Stimulated activated CD4-positive, alpha-beta T cell treated with anti-CD3 and anti-CD28 coated beads, Interleukin-15, amount 100 ng/mL, for 24 hours (primary cell): ENCODE measurements around the gene SRCAP.
A peak's percentile ranks its signal among the peaks of the same experiment; 100 is the strongest.
"Not testable (repeated sequence)": the region's sequence is repeated elsewhere in the genome, so short reads cannot be mapped to it uniquely, and the experiment has no call there.

Experiments used
- DNase-seq: peaks from one replicate; pipeline ENCODE4 v3.0.0-alpha.2; 2020

The SRCAP gene

GRCh38 chr16:30699615-30700099 lies 686 bp downstream of the SRCAP start:
- peak; percentile 18 for DNase-seq

DNA sequence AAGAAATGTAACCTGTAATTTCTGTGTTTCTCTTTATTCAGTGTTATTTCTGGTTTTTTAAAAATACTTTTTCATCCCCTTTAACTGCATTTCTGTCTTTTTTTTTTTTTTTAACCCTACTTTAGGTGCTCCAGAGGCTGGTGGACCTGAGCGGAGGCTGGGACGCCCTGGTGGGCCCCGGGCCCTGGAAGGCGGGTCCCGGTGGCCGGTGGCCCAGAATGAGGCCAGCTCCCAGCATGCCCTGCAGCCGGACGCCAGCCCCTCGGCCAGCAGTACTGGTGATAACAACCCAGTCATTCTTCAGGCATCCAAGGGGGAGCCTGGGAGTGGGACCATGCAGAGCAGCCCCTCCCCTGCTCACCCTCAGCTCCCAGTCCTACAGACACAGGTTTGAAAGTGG lies 1.5 kb downstream of the SRCAP start:
- DNase-seq: no peak

GRCh38 chr16:30700971-30701370 lies 2.0 kb downstream of the SRCAP start:
- no peak for DNase-seq

DNA sequence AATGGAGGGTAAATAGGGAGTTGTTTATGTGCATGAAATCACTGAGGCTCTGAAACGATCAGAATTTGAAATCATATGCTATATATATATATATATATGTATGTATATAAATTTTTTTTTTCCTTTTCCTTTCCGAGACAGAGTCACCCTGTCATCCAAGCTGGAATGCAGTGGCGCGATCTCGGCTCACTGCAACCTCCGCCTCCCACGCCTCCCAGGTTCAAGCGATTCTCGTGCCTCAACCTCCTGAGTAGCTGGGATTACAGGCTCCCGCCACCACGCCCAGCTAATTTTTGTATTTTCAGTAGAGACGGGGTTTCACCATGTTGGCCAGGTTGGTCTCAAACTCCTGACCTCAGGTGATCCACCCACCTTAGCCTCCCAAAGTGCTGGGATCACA lies 4.1 kb downstream of the SRCAP start:
- not testable (repeated sequence) for DNase-seq

DNA sequence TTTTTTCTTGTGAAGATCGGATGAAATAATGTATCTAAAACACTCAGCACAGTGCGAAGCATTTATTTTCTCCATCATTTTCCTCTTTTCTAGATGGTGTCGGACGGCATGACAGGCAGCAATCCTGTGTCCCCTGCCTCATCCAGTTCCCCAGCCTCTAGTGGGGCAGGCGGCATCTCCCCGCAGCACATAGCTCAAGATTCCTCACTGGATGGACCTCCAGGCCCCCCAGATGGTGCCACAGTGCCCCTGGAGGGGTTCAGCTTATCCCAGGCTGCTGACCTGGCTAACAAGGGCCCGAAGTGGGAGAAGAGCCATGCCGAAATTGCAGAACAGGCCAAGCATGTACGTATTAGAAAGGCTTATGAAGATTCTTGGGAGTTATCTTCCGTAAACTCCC lies 5.0 kb downstream of the SRCAP start:
- no peak for DNase-seq

DNA sequence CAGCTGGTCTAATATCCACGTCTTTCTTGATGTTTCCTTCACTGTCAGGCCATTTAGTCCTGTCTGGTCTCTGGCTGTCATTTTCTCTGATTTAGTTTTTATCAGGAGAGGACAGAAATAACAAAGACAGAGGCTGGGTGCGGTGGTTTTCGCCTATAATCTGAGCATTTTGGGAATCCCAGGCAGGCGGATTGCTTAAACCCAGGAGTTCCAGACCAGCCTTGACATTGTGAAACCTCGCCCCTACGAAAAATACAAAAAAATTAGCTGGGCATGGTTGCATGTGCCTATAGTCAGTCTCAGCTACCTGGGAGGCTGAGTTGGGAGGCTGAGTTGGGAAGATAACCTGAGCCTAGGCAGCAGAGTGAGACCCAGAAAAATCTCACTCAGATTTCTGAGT lies 7.1 kb downstream of the SRCAP start:
- DNase-seq: no peak

DNA sequence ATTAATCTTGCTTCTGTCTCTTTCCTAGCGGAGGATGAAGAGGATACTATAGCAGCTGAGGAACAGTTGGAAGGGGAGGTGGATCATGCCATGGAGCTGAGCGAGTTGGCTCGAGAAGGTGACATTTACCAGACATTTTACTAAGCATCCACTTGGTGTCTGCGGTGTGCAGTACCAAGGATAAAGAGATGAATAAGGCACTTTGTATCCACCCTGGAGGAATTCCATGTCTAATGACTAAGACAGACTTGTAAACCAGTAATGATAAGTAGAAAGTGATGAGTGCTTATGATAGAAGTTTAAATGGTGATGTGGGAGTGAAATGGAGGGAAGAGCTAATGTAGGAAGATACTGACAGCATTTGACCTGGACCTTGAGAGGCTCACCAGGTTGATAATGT lies 12.0 kb downstream of the SRCAP start:
- no peak for DNase-seq

- DNase-seq: no peak
Observed at GRCh38 chr16:30711712-30712111, 12.7 kb downstream of the SRCAP start.

- DNase-seq: peak; percentile 52
Observed at GRCh38 chr16:30715750-30716445, 16.9 kb downstream of the SRCAP start.

DNA sequence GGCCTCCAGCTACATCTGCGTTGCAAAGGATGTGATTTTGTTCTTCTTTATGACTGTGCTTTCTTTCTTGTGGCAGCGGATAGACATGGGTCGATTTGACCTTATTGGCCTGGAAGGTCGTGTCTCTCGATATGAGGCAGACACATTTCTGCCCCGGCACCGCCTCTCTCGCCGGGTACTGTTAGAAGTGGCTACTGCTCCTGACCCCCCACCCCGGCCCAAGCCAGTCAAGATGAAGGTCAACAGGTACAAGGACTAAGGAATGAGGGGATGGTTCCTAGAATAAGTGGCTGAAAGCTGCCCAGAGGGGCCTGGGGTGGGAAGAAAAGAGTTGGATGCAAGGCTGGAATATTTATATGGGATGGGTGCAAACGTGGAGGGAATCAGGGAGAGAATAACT lies 21.1 kb downstream of the SRCAP start:
- DNase-seq: no peak

- no peak for DNase-seq
Observed at GRCh38 chr16:30720694-30721093, 21.7 kb downstream of the SRCAP start.

- DNase-seq: no peak
Observed at GRCh38 chr16:30721167-30721566, 22.2 kb downstream of the SRCAP start.

DNA sequence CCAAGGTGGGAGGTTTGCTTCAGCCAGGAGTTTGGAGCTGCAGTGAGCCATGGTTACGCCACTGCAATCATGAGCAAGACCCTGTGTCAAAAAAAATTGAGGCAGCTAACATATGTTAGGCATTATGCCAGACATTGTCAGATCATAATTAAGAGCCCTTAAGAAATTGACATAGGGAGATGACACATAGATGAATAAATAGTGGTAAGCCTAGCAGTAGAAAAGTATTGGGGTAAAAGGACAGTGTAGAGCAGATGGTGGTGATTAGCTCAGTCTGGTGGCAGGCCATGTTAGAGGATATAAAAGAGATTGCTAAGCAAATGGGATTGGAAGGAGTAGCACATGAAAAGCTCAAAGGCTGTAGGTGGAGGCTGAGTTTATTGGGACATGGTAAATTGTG lies 22.6 kb downstream of the SRCAP start:
- no peak for DNase-seq

- DNase-seq: no peak
Observed at GRCh38 chr16:30722443-30722842, 23.5 kb downstream of the SRCAP start.

DNA sequence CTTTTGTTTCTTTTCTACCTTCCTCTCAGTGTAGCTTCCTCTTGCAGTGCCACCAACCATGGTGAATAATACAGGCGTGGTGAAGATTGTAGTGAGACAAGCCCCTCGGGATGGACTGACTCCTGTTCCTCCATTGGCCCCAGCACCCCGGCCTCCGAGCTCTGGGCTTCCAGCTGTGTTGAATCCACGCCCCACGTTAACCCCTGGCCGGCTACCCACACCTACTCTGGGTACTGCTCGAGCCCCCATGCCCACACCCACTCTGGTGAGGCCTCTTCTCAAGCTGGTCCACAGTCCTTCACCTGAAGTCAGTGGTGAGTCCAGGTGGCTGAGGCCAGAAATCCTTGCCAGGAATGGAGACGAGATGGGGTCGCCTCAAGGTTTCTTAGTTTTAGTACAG lies 23.9 kb downstream of the SRCAP start:
- no peak for DNase-seq

- no peak for DNase-seq
Observed at GRCh38 chr16:30723725-30724355, 24.9 kb downstream of the SRCAP start.

DNA sequence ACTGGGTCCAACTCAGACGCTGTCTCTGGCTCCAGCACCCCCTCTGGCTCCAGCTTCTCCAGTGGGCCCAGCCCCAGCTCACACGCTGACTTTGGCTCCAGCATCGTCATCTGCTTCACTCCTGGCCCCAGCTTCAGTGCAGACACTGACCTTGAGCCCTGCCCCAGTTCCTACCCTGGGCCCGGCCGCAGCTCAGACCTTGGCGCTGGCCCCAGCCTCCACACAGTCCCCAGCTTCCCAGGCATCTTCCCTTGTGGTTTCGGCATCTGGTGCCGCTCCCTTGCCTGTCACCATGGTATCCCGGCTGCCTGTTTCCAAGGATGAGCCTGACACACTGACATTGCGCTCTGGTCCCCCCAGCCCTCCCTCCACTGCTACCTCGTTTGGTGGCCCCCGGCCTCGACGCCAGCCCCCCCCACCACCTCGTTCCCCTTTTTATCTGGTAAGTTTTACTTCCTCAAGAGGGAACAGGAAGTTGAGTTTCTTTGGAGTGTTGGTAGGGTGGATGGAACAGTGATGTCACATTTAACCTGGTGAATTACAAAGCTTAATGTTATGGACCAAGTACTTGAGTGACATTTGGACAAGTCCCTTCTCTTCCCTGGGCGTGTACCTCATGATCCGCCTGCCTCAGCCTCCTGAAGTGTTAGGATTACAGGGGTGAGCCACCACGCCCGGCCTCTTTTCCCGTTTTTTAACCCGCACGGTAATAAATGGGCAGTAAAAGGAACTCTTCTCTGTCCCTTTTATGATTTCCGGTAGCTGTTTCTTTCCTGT lies 25.9 kb downstream of the SRCAP start:
- DNase-seq: no peak

GRCh38 chr16:30725418-30725792 lies 26.4 kb downstream of the SRCAP start:
- DNase-seq: no peak

DNA sequence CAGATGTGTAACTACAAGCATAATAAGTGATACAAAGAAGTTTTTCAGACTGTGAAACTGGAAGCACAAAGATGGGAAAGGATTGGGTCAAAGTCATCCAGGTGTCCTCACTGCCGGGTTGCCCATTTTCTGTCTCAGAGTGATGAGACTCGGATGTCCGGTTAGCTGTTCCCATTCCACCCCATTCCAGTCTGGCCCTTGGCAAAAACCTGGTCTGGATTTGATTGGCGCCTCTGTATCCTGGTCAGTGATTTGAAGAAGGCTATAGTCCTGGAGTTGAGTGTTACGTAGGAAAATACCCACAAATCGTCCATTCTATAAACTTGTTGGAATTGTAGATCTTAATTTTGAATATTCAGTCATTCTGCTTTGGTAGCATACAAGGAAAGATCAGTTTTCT lies 29.4 kb downstream of the SRCAP start:
- no peak for DNase-seq

GRCh38 chr16:30728899-30729672 lies 30.1 kb downstream of the SRCAP start:
- no peak for DNase-seq

DNA sequence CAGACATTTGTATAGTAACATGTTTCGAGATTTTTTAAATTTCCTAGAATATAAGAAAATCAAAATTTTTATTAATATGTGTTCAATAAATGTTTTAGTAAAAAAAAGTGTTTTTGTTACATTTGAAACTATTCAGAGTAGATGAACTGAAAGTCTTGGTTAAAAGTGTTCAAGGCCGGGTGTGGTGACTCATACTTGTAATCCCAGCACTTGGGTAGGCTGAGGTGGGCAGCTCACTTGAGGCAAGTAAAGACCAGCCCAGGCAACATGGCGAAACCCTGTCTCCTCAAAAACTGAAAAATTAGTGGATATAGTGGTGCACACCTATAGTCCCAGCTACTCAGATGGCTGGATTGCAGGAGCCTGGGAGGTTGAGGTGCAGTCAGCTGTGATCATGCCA lies 32.4 kb downstream of the SRCAP start:
- no peak for DNase-seq

DNA sequence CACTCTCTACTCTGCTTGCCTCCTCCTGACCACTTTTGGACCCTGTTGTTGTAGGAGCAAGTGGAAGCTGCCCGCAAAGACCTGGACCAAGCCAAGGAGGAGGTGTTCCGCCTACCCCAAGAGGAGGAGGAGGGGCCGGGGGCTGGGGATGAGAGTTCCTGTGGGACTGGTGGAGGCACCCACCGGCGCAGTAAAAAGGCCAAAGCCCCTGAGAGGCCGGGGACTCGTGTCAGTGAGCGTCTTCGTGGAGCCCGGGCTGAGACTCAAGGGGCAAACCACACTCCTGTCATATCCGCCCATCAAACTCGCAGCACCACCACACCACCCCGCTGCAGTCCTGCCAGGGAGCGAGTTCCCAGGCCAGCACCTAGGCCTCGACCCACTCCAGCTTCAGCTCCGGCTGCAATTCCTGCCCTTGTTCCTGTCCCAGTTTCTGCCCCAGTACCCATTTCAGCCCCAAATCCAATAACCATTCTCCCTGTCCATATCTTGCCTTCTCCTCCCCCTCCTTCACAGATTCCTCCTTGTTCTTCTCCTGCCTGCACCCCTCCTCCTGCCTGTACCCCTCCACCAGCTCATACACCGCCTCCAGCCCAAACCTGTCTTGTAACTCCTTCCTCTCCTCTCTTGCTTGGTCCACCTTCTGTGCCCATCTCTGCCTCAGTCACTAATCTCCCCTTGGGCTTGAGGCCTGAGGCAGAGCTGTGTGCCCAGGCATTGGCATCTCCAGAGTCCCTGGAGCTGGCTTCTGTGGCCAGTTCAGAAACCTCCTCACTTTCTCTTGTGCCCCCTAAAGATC lies 38.2 kb downstream of the SRCAP start:
- no peak for DNase-seq
